Activated CD8-positive, alpha-beta memory T cell treated with anti-CD3 and anti-CD28 coated beads for 24 hours (primary cell): ENCODE data around the gene TMEM179.
A peak's percentile ranks its signal among the peaks of the same experiment; 100 is the strongest.

Experiments used
- DNase-seq: peaks from one replicate; pipeline ENCODE4 v3.0.0-alpha.2; 2020

TMEM179 gene

GRCh38 chr14:104567141-104567956 is 37.2 kb downstream of the TMEM179 start:
- no peak for DNase-seq

DNA sequence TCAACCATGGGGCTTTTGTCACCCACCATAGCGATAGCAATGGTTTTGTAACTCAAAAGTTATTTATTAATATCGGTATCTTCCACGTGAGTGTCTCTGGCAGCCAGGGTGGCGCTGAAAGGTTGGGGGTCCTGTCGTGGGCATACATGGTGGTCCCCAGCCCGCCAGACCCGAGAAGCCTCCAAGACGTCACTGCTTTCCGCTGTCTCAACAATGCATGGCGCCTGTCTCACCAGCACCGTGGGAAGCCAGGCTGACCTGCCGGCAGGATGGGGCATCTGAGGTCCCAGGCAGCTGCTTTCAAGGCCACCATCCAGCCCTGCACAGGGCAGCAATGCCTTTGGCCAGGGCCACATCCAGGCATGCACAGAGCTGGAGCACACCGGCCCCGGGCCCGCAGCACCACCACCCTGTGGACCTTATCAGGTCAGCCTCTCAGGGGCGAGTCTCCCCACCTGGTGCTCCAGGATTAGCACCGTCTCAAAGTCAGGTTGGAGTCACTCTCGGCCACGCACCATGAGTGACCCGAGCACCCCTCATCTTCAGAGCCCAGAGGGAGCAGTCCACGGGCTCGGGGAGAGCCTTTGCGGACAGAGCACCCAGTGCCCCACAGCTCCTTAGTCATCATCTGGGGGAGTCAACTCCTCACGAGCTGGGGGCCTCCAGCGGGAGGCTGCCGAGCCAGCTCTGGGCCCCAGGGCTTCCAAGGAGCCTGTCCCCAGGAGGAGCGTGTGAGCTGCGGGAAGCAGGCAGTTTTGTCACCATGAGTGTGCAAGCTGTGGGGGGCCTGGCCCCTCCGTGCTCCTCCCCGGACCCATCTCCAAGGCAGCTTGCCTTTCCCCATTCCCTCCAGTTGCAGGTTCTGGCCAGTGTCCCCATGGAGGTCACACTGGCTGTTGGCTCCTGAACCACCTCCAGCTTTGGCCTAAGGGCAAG is 39.6 kb downstream of the TMEM179 start:
- DNase-seq, result no peak

DNA sequence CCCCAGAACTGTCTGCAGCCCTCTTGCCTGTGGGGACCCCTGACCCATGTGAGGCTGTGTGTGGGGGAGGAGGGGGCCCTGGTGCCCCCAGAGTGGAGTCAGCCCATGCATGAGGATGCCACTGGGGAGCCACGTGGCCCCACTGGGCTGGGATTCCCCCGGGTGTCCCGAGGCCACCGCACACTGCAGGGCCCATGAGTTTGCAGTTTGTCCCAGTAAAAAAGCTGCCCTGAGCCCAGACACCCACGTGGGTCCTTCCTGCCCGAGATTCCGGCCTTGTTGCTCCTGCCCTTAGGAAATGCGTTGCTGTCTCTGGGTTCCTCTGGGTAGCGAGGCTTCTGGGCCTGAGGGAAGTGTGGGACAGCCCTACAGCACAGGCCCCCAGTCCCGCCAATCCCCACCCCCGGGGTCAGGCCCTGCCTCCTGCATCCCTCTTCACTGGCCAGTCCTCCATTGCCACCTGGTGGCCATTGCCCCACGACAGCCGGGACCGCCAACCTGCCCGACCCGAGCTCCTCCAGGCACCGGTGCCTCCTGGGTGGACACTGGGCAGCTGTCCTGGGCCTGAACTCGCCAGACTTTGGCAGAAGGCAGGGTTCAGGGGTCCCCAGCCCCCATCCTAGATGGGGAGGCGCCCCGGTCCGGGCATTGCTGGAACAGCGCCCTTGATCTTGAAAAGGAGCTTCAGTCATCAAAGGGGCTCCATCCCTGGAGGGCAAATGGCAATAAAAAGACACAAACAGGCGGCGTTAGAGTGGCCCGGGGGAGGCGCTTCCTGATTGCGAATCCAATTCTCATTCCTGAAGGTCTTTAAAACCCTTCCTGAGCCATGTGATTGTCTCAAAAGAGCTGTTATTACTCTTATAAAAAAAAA is 40.6 kb downstream of the TMEM179 start:
- peak; percentile 87 for DNase-seq

- no peak for DNase-seq
Measured at GRCh38 chr14:104563191-104563741, 41.3 kb downstream of the TMEM179 start.

- no peak for DNase-seq
Measured at GRCh38 chr14:104562606-104563005, 42.0 kb downstream of the TMEM179 start.

- no peak for DNase-seq
Measured at GRCh38 chr14:104561632-104562495, 42.7 kb downstream of the TMEM179 start.

DNA sequence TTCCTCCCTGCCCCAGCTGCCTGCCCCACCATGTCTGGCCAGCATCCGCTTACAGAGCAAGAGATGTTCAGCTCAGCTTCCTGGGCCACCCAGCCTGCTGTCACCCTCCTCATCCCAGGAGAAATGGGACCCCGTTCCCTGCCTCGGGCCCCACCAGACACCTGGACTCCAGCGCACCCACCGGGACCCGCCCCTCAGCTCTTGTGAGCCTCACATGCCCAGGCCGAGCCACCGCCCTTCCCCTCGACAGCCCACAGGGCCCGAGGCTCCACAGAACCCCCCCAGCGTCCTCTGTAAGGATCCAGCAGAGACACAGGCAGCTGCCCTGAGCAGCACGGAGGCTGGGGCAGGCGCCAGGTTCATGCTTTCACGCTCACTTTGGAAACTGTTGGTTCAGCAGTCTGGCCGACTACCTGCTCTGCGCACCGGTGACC is 43.4 kb downstream of the TMEM179 start:
- DNase-seq, result no peak

DNA sequence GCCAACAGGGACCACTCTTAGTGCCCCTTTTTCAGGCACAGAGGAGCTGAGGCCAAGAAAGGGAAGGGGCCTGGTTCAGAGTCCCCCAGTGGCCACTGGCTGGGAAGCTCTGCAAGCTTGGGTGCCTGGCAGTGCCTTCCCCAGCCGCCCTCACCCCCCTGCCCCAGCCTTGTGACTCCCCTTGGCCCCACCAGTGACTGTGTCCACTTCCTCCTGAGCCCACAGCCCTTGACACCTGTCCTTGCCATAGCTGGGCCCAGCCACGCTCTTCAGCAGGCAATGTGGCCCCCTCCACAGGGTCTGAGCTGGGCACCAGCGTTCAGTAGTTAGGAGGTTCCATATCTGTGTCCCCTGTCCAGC is 44.0 kb downstream of the TMEM179 start:
- no peak for DNase-seq

- no peak for DNase-seq
Measured at GRCh38 chr14:104559804-104560585, 44.6 kb downstream of the TMEM179 start.

DNA sequence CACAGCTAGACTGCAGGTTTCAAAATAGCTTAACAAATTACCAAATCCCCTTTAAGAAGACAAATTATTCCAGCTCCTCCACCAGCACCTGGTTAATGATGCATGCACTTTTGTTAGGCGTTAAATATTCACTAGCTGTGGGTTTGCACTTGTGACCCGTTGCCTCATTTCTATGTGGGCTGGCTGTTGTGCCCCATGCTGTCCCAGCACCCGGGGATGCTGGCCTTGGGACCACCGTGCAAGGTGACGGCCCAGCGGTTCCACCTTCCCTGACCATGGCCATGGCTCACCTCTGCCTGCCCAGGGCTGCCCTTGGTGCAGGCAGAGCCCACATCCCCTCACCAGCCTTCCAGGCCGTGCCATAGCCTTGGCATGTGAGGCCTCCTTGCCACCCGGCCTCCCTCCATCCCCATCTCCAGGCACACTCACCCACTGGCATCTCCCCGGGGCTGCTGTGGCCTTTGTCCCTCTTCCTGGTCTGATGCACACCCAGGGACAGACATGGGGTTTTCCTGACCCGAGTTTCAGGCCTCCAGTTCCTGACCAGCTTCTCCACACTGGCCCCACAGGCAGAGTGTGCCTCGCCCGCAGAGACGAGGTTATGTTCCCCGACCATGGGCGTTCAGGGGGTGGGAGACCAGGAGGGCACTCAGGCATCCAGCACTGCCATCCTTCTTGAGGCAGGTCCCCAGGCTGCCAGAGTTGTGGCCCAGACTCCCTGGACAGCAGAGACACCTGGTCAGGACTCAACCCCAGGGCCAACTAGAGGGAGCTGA is 45.4 kb downstream of the TMEM179 start:
- DNase-seq, result no peak

- DNase-seq, result no peak
Measured at GRCh38 chr14:104558231-104559027, 46.1 kb downstream of the TMEM179 start.

DNA sequence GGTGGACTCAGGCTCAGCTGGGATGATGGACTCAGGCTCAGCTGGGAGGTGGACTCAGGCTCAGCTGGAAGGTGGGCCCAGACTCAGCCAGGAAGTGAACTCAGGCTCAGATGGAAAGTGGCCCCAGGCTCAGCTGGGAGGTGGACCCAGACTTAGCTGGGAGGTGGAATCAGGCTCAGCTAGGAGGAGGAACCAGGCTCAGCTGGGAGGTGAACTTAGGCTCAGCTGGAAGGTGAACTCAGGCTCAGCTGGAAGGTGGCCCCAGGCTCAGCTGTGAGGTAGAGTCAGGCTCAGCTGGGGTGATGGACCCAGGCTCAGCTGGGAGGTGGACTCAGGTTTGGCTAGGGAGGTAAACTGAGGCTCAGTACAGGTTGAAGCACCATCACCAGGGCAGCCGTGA is 46.8 kb downstream of the TMEM179 start:
- no peak for DNase-seq

GRCh38 chr14:104557086-104557485 is 47.5 kb downstream of the TMEM179 start:
- no peak for DNase-seq

DNA sequence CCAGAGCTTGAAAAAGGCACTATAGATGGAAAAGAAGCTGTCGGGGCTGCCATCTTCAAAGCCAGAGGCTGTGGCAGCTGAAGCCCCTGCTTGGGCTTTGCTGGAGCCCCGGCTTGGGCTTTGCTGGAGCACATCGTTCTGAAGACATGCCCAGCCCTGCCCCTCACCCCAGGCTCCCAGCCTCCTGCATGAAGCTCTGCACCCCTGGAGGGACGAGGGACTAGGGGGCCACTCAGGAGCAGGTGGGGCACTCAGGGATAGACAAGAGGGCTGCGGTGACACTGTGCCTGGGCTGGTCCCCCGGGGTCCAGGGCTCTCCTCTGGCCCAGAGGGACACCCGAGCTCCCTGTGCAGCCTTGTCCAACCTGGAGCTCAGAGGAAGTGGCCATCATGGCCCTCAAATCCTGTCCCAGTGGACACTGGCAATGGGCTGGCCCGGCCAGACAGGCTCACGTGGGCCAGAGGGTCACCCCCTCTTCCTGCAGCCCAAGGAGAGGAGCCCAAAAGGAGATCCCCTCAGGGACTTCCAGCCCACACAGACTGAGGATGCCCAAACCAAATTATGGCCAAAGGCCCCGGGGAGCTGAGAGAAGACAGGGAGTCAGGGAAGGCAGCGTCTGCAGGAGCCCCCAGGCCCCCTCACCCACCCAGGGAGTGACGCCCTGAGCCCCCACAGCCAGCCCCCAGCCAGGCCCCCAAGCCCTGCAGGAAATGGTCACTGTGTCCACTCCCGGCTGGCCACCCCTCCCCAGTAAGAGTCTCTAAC is 48.1 kb downstream of the TMEM179 start:
- DNase-seq, result no peak

- DNase-seq, result no peak
Measured at GRCh38 chr14:104555430-104556255, 48.9 kb downstream of the TMEM179 start.

DNA sequence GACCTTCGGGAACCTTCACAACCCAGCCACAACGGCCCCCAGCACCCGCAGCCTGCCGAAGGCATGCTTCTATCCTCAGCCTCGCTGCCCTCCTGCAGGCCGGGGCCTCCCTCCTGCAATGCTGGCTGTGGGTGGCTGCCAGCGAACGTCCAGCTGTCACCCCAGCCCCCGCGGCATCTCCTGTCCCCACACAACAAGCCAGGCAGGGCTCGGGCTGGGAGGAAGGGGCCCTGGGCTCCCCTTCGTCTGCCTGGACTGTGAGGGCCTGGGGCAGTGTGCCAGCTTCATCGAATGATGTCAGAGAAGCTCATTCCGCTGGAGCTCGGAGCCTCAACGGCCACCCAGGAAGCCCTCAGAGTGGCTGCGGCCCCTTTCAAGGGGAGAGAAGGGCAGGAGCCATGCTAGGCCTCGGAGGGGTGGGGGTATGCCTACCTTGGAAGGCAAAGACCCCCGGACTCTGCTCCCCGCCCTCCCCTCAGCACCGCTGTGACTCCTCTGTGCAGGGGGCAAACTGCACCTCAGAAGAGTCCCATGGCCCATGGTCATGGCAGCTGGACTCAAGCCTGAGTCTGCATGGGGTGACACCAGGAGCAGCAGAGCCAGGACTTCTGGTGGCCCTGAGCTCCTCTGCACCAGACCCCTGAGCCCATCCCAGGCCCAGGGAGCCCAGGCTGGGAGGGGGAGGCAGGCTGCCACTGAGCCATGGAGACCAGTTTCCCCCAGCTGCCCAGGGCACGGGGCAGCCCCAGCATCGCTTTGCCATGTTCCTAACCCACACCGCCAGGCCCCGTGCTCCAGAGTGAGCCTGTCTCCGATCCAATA is 49.8 kb downstream of the TMEM179 start:
- no peak for DNase-seq
